IMR-90 (cell line): ENCODE measurements around the gene LUZP1. TPM values are rescaled to one million over a fixed set of nuclear protein-coding genes. Genes with fewer than 3 reads are reported as not detected.

Source experiments
- ATAC-seq: fragments of 200-7000 bp; cut with Tn5 transposase; 2 replicates; pipeline ENCODE4 v1.9.1; 2020; ENCODE audit warnings: low read depth, mild to moderate bottlenecking, moderate library complexity
- BruUV-seq: library from RNA; stranded (reverse); fragments of 400-500 nt; replicated peaks from 2 replicates; lab custom pipeline; 2021; lab: Mats Ljungman, UMichigan
- CTCF ChIA-PET: fragments of 300-600 bp; formaldehyde crosslinking; extraction: SDS; loops from one replicate; lab custom pipeline; 2021; ENCODE audit warnings: antibody characterized with exemption; lab: Yijun Ruan, JAX
- POLR2A ChIA-PET: fragments of 300-600 bp; sonication (Branson Sonifier 250); formaldehyde crosslinking; loops from one replicate; lab custom pipeline; 2022; ENCODE audit warnings: antibody characterized with exemption; ENCODE audit not compliant: unreplicated experiment; lab: Charles Lee
- DNase-seq: peaks from one replicate; pipeline ENCODE4 v3.0.0; 2013
- H2AFZ ChIP-seq: replicated peaks from 2 replicates; pipeline ENCODE3; 2013; ENCODE audit warnings: low read length, mild to moderate bottlenecking; ENCODE audit not compliant: poor library complexity
- H2AK5ac ChIP-seq: 2 replicates; pipeline ENCODE4 v1.6.1; 2013; ENCODE audit warnings: low read depth, low read length, inconsistent platforms
- H2AK9ac ChIP-seq: replicated peaks from 2 replicates; pipeline ENCODE3; 2013; ENCODE audit warnings: mild to moderate bottlenecking, low read depth, low read length, moderate library complexity; ENCODE audit not compliant: poor library complexity
- H2BK120ac ChIP-seq: 2 replicates; pipeline ENCODE4 v1.6.1; 2013; ENCODE audit warnings: low read depth, low read length, inconsistent platforms
- H2BK15ac ChIP-seq: 3 replicates; pipeline ENCODE4 v1.6.1; 2013; ENCODE audit warnings: low read depth, low read length, inconsistent platforms
- H2BK20ac ChIP-seq: 2 replicates; pipeline ENCODE4 v1.6.1; 2013; ENCODE audit warnings: low read depth, mild to moderate bottlenecking, inconsistent platforms, low read length, moderate library complexity
- H2BK5ac ChIP-seq: 2 replicates; pipeline ENCODE4 v1.6.1; 2013; ENCODE audit warnings: mild to moderate bottlenecking, low read depth, low read length, inconsistent platforms; ENCODE audit not compliant: poor library complexity, severe bottlenecking
- H3K14ac ChIP-seq: replicated peaks from 2 replicates; pipeline ENCODE4 v1.6.1; 2013; ENCODE audit warnings: low read depth, low read length, inconsistent platforms
- H3K18ac ChIP-seq: 2 replicates; pipeline ENCODE4 v1.6.1; 2013; ENCODE audit warnings: low read depth, low read length, control low read depth
- H3K23ac ChIP-seq: 2 replicates; pipeline ENCODE4 v1.6.1; 2013; ENCODE audit warnings: low read depth, low read length, inconsistent platforms
- H3K27ac ChIP-seq: 2 replicates; pipeline ENCODE4 v1.5.1; 2013; ENCODE audit warnings: mild to moderate bottlenecking, control low read depth, low read length; ENCODE audit not compliant: insufficient read depth
- H3K27me3 ChIP-seq: 2 replicates; pipeline ENCODE4 v1.6.1; 2013; ENCODE audit warnings: low read length; ENCODE audit not compliant: control insufficient read depth, insufficient read depth
- H3K36me3 ChIP-seq: 2 replicates; pipeline ENCODE4 v1.6.1; 2013; ENCODE audit warnings: low read length, mixed read lengths; ENCODE audit not compliant: control insufficient read depth, insufficient read depth
- H3K4ac ChIP-seq: 2 replicates; pipeline ENCODE4 v1.6.1; 2013; ENCODE audit warnings: low read depth, low read length, inconsistent platforms
- H3K4me1 ChIP-seq: 2 replicates; pipeline ENCODE4 v1.6.1; 2013; ENCODE audit warnings: low read length, mixed read lengths; ENCODE audit not compliant: control insufficient read depth, insufficient read depth
- H3K4me2 ChIP-seq: 2 replicates; pipeline ENCODE4 v1.6.1; 2013; ENCODE audit warnings: low read depth, mild to moderate bottlenecking, control low read depth, low read length, moderate library complexity
- H3K4me3 ChIP-seq: 2 replicates; pipeline ENCODE4 v1.5.1; 2013; ENCODE audit warnings: low read depth, mild to moderate bottlenecking, control low read depth, low read length, moderate library complexity; ENCODE audit not compliant: insufficient read depth
- H3K56ac ChIP-seq: 2 replicates; pipeline ENCODE4 v1.6.1; 2013; ENCODE audit warnings: low read length, inconsistent platforms; ENCODE audit not compliant: insufficient read depth; ENCODE audit errors: extremely low read depth
- H3K79me1 ChIP-seq, 2 experiments: 2 replicates each; pipeline ENCODE4 v1.6.1; 2013; ENCODE audit warnings: low read length in 2 of 2, inconsistent platforms in 1 of 2, low read depth in 1 of 2
- H3K9ac ChIP-seq: 2 replicates; pipeline ENCODE4 v1.6.1; 2013; ENCODE audit warnings: low read depth, low read length, control low read depth
- H3K9me1 ChIP-seq: 2 replicates; pipeline ENCODE4 v1.6.1; 2013; ENCODE audit warnings: low read length, inconsistent platforms; ENCODE audit not compliant: insufficient read depth
- H3K9me3 ChIP-seq: 2 replicates; pipeline ENCODE4 v1.6.1; 2013; ENCODE audit warnings: low read length; ENCODE audit not compliant: control insufficient read depth, insufficient read depth
- H4K20me1 ChIP-seq: 2 replicates; pipeline ENCODE4 v1.6.1; 2013; ENCODE audit warnings: low read length, inconsistent platforms; ENCODE audit not compliant: insufficient read depth
- H4K5ac ChIP-seq: 2 replicates; pipeline ENCODE4 v1.6.1; 2013; ENCODE audit warnings: mild to moderate bottlenecking, low read depth, low read length, control low read depth
- H4K8ac ChIP-seq, 2 experiments: 2 replicates each; pipeline ENCODE4 v1.6.1; 2013; ENCODE audit warnings: low read depth in 2 of 2, low read length in 2 of 2, control low read depth in 1 of 2, inconsistent platforms in 1 of 2
- H4K91ac ChIP-seq: 2 replicates; pipeline ENCODE4 v1.6.1; 2013; ENCODE audit warnings: low read depth, low read length, inconsistent platforms; ENCODE audit not compliant: insufficient read depth
- BHLHE40 ChIP-seq: fragments of 150-350 bp; IDR thresholded peaks from 2 replicates; pipeline ENCODE4 v1.6.1; 2016; ENCODE audit warnings: mild to moderate bottlenecking, low read depth, low read length
- CEBPB ChIP-seq: IDR thresholded peaks from 2 replicates; pipeline ENCODE4 v1.6.1; 2012; ENCODE audit warnings: low read depth, low read length, improper control_type of control experiment
- CHD1 ChIP-seq: IDR thresholded peaks from 2 replicates; pipeline ENCODE4 v1.6.1; 2012; ENCODE audit warnings: low read depth, low read length, improper control_type of control experiment
- CTCF ChIP-seq: conservative IDR thresholded peaks from 2 replicates; pipeline ENCODE4 v1.5.1; 2012; ENCODE audit warnings: mild to moderate bottlenecking, low read depth, low read length, improper control_type of control experiment
- ELK1 ChIP-seq: fragments of 150-350 bp; IDR thresholded peaks from 2 replicates; pipeline ENCODE4 v1.6.1; 2016; ENCODE audit warnings: low read depth, mild to moderate bottlenecking, low read length, moderate library complexity, borderline replicate concordance
- FOS ChIP-seq: fragments of 150-350 bp; IDR thresholded peaks from 2 replicates; pipeline ENCODE4 v1.6.1; 2016; ENCODE audit warnings: low read depth, low read length
- MAFK ChIP-seq: IDR thresholded peaks from 2 replicates; pipeline ENCODE4 v1.6.1; 2012; ENCODE audit warnings: low read depth, low read length, improper control_type of control experiment
- MAZ ChIP-seq: IDR thresholded peaks from 2 replicates; pipeline ENCODE4 v1.6.1; 2012; ENCODE audit warnings: low read depth, mild to moderate bottlenecking, low read length, improper control_type of control experiment, moderate library complexity, borderline replicate concordance
- MXI1 ChIP-seq: IDR thresholded peaks from 2 replicates; pipeline ENCODE4 v1.6.1; 2012; ENCODE audit warnings: low read depth, mild to moderate bottlenecking, low read length, moderate library complexity, borderline replicate concordance
- NFE2L2 ChIP-seq: fragments of 150-350 bp; IDR thresholded peaks from 2 replicates; pipeline ENCODE4 v1.6.1; 2016; ENCODE audit warnings: low read depth, mild to moderate bottlenecking, low read length
- POLR2A ChIP-seq: IDR thresholded peaks from 2 replicates; pipeline ENCODE4 v1.6.1; 2012; ENCODE audit warnings: mild to moderate bottlenecking, low read depth, low read length
- RAD21 ChIP-seq: IDR thresholded peaks from 2 replicates; pipeline ENCODE4 v1.6.1; 2012; ENCODE audit warnings: low read length, improper control_type of control experiment
- RCOR1 ChIP-seq: IDR thresholded peaks from 2 replicates; pipeline ENCODE4 v1.6.1; 2012; ENCODE audit warnings: mild to moderate bottlenecking, low read length, improper control_type of control experiment; ENCODE audit not compliant: insufficient replicate concordance
- RFX5 ChIP-seq: IDR thresholded peaks from 2 replicates; pipeline ENCODE4 v1.8.0; 2012; ENCODE audit warnings: low read depth, mild to moderate bottlenecking, low read length, moderate library complexity
- SMC3 ChIP-seq: fragments of 150-350 bp; IDR thresholded peaks from 2 replicates; pipeline ENCODE4 v1.6.1; 2016; ENCODE audit warnings: low read depth, mild to moderate bottlenecking, antibody characterized with exemption, low read length, moderate library complexity
- USF2 ChIP-seq: fragments of 150-350 bp; IDR thresholded peaks from 2 replicates; pipeline ENCODE4 v1.6.1; 2017; ENCODE audit warnings: mild to moderate bottlenecking, antibody characterized with exemption, low read length, low read depth
- WGBS, 2 experiments: methylation state at CpG; one replicate each; pipeline versions ENCODE4 v1.1.5 to v1.1.7; 2013; ENCODE audit warnings: missing lambda C conversion rate in 2 of 2; ENCODE audit not compliant: insufficient read length in 1 of 2; ENCODE audit errors: extremely low coverage in 2 of 2; 5-methylcytosine and 5-hydroxymethylcytosine counted together
- dilution Hi-C: fragments of 300-500 bp; cut with HindIII; formaldehyde crosslinking; loops from one replicate; pipeline ENCODE4 v1.14.3; 2018; ENCODE audit warnings: low sequenced_read_pairs; ENCODE audit not compliant: unreplicated experiment
- in situ Hi-C: fragments of 300-500 bp; cut with MboI; formaldehyde crosslinking; loops from 3 replicates; pipeline ENCODE4 v1.14.3; 2019; ENCODE audit warnings: low sequenced_read_pairs, inconsistent platforms, mixed read lengths
- intact Hi-C: fragments of 100-400 bp; cut with micrococcal nuclease; formaldehyde crosslinking; loops from 2 replicates; pipeline ENCODE4 v1.10.0; 2022
- polyA plus RNA-seq, 3 experiments: library from polyadenylated mRNA; depleted of rRNA; stranded (reverse); fragments of >200 nt; gene quantifications; 2 replicates each; pipeline ENCODE4 v1.2.3, GENCODE V29; 2012; ENCODE audit warnings: low replicate concordance in 1 of 3
- total RNA-seq: library from RNA; depleted of rRNA; stranded (reverse); fragments of >200 nt; gene quantifications from 2 replicates; pipeline ENCODE4 v1.2.3, GENCODE V29; 2012

The LUZP1 gene
- total and polyA plus RNA-seq, 2 of the 4 experiments (the other 2 are of a cell fraction) = 13.1 to 31.7 TPM

GRCh38 chr1:23065385-23065784, 103.3 kb downstream of the LUZP1 start:
- intact Hi-C loops = loop anchor here (2.0 kb wide), 1 partner anchor 39 kb away; no protein-coding TSS in a partner anchor
- no peak overlapping the region for H3K4me3 ChIP-seq
- no peak overlapping the region for H3K18ac ChIP-seq
- H3K9me1 ChIP-seq = no peaks in the 10 kb centered on the region
- no peak overlapping the region for H3K23ac ChIP-seq
- H3K4ac ChIP-seq = no peak overlapping the region
- no peak overlapping the region for H4K91ac ChIP-seq
- H2AK9ac ChIP-seq = no peak overlapping the region
- CTCF ChIA-PET = no interaction called here
- DNase-seq (no peak), ATAC-seq (no peak)
- BruUV-seq = no TSS peak
- H4K5ac ChIP-seq = no peak overlapping the region
- H3K9me3 ChIP-seq = no peaks in the 10 kb centered on the region
- 0 out of 2 replicates have a peak, but pooled peaks cover 1% of the 10 kb centered on the region for H3K4me1 ChIP-seq
- TF ChIP-seq MXI1 (no peak), BHLHE40 (no peak), SMC3 (no peak), CTCF (no peak), CEBPB (no peak), NFE2L2 (no peak), ELK1 (no peak), MAFK (no peak), RCOR1 (no peak), RFX5 (no peak), RAD21 (no peak), FOS (no peak), MAZ (no peak), POLR2A (no peak), USF2 (no peak), CHD1 (no peak)
- no peak overlapping the region for H3K9ac ChIP-seq
- H2BK5ac ChIP-seq = no peak overlapping the region
- H2BK15ac ChIP-seq = no peak overlapping the region
- H3K14ac ChIP-seq = no peak overlapping the region
- no peak overlapping the region for H3K4me2 ChIP-seq
- H3K36me3 ChIP-seq = peaks cover 29% of the 10 kb centered on the region
- H3K79me1 ChIP-seq = peaks cover 27 to 33% of the 10 kb centered on the region in 2 experiments
- H2BK20ac ChIP-seq = no peak overlapping the region
- no peaks in the 10 kb centered on the region for H4K20me1 ChIP-seq
- H3K56ac ChIP-seq = no peak overlapping the region
- WGBS, 2 experiments = no CpG with 5 or more reads among the region's 2 CpGs
- no peak overlapping the region for H2BK120ac ChIP-seq
- H3K27ac ChIP-seq = no peak overlapping the region
- no peaks in the 10 kb centered on the region for H3K27me3 ChIP-seq
- dilution Hi-C loops = no loop called here
- in situ Hi-C loops = no loop called here
- POLR2A ChIA-PET = no interaction called here
- no peak overlapping the region for H2AFZ ChIP-seq
- H4K8ac ChIP-seq = no peak overlapping the region
- H2AK5ac ChIP-seq = no peak overlapping the region
